Stimulated activated CD8-positive, alpha-beta memory T cell treated with anti-CD3 and anti-CD28 coated beads, Interleukin-7, amount 100 ng/mL, for 1 hour (primary cell): Measurements from ENCODE around the gene SLC37A3.
"Not testable (repeated sequence)": the region's sequence is repeated elsewhere in the genome, so short reads cannot be mapped to it uniquely, and the experiment has no call there.

Source experiments
- DNase-seq, 2 donors: peaks; one replicate each; pipeline ENCODE4 v3.0.0-alpha.2; 2020; ENCODE audit warnings: low read depth in 2 of 2

Gene SLC37A3

DNA sequence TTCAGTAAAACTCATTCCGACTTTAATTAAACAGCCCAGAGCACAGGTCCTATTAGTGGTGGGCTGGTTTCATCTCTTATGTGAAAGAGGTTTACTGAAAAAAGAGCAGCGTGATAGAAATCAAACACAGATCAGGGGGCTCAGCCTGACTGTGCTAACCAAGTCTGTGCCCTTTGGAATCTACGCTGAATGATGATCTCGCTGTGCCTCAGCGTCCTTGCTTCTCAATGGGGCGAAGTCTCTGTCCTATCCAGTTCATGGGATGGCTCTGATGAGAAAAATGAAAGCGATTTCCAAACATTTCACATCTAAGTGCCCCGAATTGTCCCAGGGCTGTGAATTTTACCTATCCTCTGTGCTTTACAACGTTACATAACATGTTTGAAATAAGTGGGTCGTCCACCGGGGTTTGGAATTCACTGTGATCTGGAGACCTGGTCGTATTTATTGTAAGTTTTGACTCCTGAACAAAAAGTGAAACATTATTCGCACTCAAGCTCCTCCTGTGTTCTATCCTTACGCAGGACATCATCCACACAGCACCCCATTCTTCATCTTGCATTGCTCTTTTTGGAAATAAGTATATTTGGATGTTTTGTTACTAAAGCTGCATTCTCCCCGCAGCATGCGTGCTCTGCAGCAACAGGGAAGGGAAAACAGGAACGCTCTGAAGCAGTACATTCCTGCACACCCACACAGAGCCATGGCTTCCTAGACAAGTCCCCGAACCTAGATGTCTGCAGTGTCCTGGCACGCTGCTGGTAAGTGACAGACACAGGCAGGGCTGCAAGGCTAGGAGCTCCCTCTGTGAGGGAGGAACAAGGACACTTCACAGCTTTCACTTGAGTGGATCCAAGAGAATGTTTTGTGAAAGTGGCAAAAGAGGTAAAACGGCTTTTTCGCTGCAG, 83.5 kb downstream of the SLC37A3 start:
- DNase-seq: no peak

DNA sequence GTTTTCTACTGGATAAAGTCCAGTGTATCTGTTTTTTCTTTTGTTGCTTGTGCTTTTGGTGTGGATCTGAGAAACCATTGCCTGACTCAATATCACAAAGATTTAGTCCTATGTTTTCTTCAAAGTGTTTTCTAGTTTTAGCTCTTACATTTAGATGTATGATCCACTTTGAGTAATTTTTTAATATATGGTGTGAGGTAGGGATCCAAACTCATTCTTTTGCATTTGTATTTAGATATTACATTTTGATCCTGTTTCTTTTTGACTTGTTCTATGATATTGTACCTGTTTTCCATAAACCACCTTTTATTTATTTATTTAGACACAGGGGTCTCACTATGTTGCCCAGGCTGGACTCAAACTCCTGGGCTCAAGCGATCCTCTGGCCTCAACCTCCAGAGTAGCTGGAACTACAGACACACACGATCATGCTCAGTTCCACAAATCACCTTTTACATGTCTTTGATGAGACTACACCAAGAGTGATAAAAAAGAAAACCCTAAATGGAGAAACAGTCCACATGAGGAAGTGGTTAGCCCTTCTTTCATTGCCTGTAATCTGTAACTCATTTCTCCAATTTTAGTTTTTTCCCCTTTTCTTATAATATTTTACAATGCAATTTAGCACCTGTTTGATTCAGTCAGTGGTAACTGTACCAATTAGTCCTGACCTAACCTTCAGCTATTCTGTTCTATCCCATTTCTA, 86.0 kb downstream of the SLC37A3 start:
- DNase-seq: no peak

DNA sequence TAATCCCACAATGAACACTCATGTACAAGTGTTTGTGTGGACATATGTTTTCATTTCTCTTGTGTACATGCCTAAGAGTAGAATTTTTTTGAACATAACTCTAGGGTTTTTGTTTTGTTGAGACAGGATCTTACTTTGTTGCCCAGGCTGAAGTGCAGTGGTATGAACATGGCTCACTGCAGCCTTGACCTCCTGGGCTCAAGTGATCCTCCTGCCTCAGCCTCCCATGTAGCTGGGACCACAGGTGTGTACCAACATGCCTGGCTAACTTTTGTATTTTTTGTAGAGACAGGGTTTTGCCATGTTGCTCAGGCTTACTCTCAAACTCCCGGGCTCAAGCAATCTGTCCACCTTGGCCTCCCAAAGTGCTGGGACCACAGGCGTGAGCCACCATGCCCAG, 87.2 kb downstream of the SLC37A3 start:
- DNase-seq: not testable (repeated sequence)

DNA sequence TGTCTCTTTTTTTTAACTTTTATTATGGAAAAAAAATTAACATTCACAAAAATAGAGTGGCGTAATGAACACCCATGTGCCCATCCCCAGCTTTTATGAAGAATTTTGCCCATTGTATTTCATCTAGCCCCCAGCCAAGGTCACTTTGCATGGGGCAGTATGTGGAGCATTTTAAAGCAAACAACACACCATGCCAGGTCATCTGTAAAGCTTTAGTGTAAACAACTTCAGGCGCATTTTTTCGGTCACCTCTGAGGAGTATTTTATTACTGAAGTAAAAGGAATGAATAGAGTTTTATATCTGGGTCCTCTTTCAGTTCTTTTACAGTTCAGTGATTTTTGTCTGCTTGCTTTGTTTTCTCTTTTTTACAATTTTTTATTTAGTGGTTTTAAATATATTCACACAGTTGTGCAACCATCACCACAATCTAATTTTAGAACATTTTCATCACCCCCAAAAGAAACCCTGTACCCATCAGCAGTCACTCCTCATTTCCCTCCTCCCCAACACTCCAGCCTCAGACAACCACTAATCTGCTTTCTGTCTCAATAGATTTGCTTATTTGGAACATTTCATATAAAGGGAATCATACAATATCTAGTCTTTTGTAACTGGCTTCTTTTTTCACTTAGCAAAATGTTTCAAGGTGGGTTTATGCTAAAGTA, 87.9 kb downstream of the SLC37A3 start:
- DNase-seq: no peak

GRCh38 chr7:140308060-140308459, 90.3 kb downstream of the SLC37A3 start:
- DNase-seq: no peak

GRCh38 chr7:140304191-140304799, 94.0 kb downstream of the SLC37A3 start:
- no peak for DNase-seq

- DNase-seq: no peak
These were observed 97.8 kb downstream of the SLC37A3 start for GRCh38 chr7:140300243-140301136.

DNA sequence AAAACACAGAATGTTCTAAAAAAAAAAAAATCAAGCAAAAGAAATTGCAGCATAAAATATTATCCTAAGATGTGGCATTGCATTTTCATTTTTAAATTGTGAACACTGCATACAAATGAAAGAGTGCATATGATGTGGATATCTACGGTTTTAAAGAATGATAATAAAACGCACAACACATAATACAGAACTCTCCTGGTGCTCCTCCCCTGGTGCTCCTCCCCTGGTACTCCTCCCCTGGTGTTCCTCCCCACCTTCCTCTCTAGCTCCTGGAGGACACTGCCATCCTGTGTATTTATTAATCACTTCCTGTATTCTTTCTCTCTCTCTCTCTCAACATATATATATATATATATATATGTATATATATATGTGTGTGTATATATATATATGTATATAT, 100.1 kb downstream of the SLC37A3 start:
- DNase-seq: no peak

DNA sequence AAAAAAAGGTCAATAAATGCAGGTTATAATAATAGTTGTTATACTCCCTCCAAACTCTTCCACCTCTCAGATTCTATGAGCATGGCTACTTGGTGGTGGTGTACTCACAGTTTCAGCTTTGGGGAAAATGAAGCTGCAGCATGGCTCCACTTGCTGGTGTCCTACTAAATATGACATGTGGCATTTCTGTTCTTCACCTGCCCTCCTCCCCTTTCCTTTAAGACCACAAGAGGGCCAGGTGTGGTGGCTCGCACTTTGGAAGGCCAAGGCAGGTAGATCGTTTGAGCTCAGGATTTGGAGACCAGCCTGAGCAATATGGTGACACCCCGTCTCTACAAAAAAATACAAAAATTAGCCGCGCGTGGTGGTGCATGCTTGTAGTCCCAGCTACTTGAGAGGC, 101.1 kb downstream of the SLC37A3 start:
- no peak for DNase-seq

- DNase-seq: no peak
These were observed 103.0 kb downstream of the SLC37A3 start for GRCh38 chr7:140295224-140295738.

DNA sequence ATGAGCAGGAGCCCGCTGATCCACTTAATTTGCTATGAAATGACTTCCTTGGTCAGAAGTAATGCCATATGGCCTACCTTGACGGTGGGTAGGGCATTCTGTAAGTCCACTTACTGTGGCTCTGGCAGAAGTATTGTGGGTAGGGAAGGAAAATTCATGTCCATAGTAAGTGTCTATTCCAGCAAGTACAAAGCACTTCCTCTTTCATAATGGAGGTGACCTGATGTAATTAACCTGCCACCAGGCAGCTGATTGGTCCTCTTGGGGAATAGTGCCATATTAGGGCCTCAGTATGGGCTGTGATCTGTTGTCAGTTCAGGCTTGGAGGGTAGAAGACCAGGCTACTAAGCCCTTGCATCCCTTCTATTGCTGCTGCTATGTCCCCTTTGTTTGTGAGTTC, 103.9 kb downstream of the SLC37A3 start:
- no peak for DNase-seq

- DNase-seq: no peak
These were observed 105.9 kb downstream of the SLC37A3 start for GRCh38 chr7:140292438-140292837.

DNA sequence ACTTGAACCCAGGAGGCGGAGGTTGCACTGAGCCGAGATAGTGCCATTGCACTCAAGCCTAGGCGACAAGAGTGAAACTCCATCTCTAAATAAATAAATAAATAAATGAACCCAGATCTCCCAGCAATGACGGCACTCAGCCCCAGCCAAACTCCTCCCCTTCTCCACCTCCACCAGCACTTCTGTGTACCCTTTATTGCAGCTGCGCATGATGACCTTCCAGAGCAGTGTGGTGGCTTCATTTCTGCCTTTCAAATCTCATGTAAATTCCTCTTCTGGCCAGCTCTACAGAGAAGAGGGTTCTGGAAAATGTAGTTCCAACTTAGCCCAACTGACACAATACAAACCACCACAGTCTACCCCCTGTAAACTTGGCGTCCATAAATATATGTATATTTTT, 108.5 kb downstream of the SLC37A3 start:
- no peak for DNase-seq

GRCh38 chr7:140287988-140288387, 110.3 kb downstream of the SLC37A3 start:
- DNase-seq: no peak

DNA sequence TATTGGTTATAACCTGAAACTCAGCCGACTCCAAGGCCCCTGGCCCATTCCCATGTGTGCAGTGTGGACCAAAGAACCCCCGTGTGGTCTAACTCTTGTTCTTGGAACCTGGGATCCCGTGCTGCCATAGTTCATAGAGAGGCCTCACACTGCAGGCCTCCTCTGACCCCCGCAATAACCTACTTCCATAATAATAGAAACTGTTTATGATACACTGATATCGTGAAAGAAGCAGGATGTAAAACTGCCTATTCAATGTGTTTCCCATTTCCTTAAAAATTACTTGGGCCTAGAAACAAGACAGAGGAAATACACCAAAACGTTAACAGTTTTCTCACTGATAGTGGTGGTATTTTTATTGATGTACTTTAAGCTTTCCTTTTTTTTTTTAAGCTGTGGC, 112.4 kb downstream of the SLC37A3 start:
- DNase-seq: no peak

DNA sequence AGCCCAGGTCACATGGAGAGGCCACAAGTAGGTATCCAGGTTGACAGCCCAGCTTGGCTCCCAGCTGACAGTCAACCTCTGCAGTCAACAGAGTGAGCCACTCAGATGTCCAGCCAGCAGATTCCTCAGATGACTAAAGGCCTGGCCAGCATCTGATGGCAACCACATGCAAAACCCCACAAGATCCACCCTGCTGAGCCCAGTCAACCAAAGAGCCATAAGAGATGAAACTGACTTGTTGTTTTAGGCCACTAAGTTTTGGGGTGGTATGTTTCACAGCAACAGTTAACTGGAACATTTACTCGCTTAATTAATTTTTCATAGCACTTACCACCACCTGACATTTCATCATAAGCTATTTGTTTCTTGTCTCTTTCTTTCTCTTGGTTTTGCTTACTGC, 114.3 kb downstream of the SLC37A3 start:
- no peak for DNase-seq
